HG03460 (cell line): Measurements from ENCODE around the gene LDLR.

Source experiments
- ATAC-seq: cut with Tn5 transposase; IDR thresholded peaks from one replicate; pipeline ENCODE4 v1.9.1; 2021; ENCODE audit not compliant: unreplicated experiment

LDLR gene

DNA sequence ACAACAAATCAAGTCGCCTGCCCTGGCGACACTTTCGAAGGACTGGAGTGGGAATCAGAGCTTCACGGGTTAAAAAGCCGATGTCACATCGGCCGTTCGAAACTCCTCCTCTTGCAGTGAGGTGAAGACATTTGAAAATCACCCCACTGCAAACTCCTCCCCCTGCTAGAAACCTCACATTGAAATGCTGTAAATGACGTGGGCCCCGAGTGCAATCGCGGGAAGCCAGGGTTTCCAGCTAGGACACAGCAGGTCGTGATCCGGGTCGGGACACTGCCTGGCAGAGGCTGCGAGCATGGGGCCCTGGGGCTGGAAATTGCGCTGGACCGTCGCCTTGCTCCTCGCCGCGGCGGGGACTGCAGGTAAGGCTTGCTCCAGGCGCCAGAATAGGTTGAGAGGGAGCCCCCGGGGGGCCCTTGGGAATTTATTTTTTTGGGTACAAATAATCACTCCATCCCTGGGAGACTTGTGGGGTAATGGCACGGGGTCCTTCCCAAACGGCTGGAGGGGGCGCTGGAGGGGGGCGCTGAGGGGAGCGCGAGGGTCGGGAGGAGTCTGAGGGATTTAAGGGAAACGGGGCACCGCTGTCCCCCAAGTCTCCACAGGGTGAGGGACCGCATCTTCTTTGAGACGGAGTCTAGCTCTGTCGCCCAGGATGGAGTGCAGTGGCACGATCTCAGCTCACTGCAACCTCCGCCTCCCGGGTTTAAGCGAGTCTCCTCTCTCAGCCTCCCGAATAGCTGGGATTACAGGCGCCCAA, at the start of gene LDLR:
TSS of gene LDLR (plus strand) at position 210 of the 760 bp plus-strand sequence. CDS start at position 296, 86 bp downstream.
- no peak for ATAC-seq

DNA sequence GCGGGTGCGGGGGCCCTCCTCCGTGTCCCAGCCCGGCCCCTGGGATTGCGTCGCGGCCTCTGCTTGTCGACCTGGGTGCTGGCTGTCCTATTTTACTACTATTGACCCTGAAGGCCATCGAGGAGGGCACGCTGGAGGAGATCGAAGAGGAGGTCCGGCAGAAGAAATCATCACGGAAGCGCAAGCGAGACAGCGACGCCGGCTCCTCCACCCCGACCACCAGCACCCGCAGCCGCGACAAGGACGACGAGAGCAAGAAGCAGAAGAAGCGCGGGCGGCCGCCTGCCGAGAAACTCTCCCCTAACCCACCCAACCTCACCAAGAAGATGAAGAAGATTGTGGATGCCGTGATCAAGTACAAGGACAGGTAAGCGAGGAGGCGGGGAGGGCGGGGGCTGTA, 48.1 kb upstream of the LDLR start:
- ATAC-seq = no peak

- ATAC-seq = no peak
These were observed 47.2 kb upstream of the LDLR start for GRCh38 chr19:11041966-11042627.

GRCh38 chr19:11044431-11044830, 44.8 kb upstream of the LDLR start:
- ATAC-seq = no peak

DNA sequence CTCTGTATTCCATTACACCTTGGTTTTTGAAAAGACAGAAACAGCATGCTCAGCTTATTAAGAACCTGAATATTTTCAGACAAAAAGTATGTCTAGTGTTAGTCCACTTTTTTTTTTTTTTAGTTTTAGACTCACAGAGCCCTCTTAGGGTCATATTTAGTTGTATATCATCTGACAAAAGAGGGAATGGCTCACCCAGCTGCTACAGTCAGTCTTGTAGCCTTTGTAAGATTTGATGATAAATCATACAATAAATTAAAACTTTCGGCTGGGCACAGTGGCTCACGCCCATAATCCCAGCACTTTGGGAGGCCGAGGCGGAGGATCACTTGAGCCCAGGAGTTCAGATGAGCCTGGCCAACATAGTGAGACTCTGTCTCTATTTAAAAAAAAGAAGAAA, 43.7 kb upstream of the LDLR start:
- no peak for ATAC-seq

GRCh38 chr19:11046605-11047354, 42.5 kb upstream of the LDLR start:
- ATAC-seq = no peak

- no peak for ATAC-seq
These were observed 41.4 kb upstream of the LDLR start for GRCh38 chr19:11047866-11048265.

GRCh38 chr19:11050323-11051114, 38.7 kb upstream of the LDLR start:
- no peak for ATAC-seq

- ATAC-seq = no peak
These were observed 35.5 kb upstream of the LDLR start for GRCh38 chr19:11053817-11054195.

DNA sequence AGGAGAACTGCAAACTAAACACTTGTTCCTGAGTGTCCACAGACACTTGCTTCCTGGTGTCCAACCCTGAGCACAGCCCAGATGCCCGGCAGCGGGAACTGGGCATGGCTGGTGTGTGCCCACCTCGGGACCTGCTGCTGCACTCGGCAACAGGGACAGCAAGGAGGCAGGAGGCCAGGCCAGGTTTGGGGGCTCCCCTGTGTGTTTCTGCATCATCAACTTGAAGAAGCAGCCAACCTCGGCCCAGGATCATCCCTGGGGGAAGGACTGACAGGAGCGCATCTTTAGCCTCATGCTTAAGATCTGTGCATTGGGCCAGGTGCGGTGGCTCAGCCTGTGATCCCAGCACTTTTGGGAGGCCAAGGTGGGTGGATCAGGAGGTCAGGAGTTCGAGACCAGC, 35.1 kb upstream of the LDLR start:
- ATAC-seq = no peak

DNA sequence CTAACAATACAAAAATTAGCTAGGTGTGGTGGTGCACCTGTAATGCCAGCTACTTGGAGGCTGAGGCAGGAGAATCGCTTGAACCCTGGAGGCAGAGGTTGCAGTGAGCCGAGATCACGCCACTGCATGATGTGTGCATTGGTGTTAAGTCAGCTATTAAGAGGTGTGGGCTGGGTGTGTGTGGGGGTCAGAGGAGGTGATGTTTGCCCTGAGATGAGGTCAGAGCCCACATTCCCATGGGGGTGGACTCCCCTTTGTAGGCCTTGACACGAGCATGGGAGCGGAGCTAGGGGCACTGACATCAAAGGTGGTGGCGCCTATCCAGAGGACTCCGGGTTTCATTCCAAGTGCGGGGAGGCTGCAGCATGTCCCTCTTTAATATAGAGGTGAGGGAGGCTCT, 34.6 kb upstream of the LDLR start:
- ATAC-seq = no peak

GRCh38 chr19:11058246-11059030, 30.8 kb upstream of the LDLR start:
- no peak for ATAC-seq

- ATAC-seq = no peak
These were observed 29.5 kb upstream of the LDLR start for GRCh38 chr19:11059511-11060358.

GRCh38 chr19:11061952-11062351, 27.3 kb upstream of the LDLR start:
- no peak for ATAC-seq

DNA sequence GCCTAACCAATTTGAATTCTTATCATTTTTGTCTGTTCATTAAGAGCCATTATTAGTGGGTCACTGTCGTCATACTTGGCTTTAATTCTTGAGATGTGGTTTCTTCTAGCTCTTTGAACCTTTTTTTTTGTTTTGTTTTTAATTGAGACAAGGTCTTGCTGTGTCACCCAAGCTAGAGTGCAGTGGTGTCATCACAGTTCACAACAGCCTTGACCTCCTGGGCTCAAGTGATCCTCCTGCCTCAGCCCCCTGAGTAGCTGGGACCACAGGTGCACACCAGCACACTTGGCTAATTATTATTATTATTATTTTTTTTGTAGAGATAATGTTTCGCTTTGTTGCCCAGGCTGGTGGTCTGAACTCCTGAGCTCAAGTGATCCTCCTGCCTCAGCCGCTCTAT, 25.8 kb upstream of the LDLR start:
- ATAC-seq = no peak

GRCh38 chr19:11064831-11065303, 24.4 kb upstream of the LDLR start:
- ATAC-seq = no peak

- no peak for ATAC-seq
These were observed 22.9 kb upstream of the LDLR start for GRCh38 chr19:11066326-11066725.

DNA sequence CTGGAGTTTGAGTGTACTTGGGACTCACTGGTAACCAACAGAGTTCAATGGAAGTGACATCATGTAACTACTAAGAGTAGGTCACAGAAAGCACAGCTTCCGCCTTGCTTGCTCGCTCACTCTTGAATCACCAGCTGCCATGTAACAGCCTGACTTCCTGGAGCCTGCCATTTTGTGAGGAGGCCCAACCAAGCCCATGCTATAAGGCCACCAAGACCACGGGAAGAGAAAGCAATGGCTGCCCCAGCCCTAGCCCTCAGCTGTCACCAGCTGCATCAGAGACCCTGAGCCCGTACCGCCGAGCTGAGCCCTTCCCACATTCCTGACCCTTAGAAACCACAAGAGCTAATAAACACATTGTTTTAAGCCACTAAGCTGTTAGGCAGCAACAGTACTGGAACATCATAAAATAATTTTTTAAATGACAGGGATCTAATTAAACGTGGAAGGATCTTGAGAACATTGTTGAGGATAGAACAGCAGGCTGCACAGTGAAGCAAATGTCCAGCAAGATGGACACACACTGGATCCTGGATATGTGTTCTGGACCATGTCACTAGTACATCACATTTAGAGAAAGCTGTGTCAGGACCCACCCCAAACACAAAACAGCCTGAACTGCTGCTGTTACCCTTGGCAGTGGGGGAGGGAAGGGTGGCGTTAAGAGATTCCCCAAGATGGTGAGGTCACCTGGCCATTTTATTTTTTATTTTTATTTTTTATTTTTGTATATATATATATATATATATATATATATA, 21.7 kb upstream of the LDLR start:
- no peak for ATAC-seq

DNA sequence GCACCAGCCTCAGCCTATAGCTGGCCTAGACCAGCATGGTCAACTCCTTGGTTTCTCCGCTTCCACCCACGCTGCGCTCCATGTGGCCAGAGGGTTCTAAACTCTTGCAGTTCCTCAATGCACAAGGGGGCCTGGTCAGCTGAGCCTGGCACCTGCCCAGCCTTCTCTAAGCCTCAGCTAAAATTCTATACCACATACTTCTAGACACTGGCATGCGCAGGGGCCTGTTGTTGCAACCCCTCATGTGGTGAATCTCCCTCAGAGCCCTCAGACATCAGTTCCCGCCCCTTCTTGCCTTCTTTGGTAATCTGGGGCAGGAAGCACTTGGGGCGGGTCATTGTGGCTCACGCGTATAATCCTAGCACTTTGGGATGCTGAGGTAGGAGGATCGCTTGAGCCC, 19.7 kb upstream of the LDLR start:
- no peak for ATAC-seq
